GM19043 (cell line): ENCODE results near the gene MYO15B.

ENCODE experiments used
- ATAC-seq: cut with Tn5 transposase; IDR thresholded peaks from one replicate; pipeline ENCODE4 v1.9.1; 2021; ENCODE audit warnings: low read depth; ENCODE audit not compliant: unreplicated experiment

MYO15B gene

DNA sequence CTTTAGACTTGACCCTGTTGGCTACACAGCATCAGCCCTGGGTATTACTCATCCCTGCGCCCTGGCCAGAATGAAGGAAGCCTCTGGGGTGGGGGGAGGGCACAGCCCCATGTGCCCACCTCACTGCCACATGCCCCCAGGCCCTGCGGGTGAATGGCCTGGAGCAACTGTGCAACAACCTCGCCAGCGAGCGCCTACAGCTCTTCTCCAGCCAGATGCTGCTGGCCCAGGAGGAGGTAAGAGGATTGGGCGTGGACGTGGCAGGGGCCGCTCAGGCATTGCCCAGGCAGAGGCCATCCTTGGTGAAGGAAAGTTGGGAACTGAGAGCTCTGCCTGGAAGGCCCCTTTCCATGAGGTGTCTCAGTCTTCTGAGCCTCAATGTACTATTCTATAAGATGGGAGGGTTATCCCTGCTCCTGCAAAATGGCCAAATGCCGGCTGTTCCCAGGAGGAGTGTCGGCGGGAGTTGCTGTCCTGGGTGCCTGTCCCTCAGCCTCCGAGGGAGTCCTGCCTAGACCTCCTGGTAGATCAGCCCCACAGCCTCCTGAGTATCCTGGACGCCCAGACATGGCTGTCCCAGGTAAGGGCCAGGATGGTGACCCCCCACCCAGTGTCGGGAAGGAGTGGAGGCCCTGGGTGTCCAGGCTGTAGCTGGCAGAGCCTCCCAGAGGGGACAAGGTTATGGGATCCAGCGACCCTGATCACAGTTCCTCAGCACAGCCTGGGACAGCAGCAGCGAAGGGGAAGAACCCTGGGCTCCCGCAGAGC is 8.9 kb downstream of the MYO15B start:
- ATAC-seq = no peak

- no peak for ATAC-seq
These were observed 13.7 kb downstream of the MYO15B start for GRCh38 chr17:75601057-75601987.

DNA sequence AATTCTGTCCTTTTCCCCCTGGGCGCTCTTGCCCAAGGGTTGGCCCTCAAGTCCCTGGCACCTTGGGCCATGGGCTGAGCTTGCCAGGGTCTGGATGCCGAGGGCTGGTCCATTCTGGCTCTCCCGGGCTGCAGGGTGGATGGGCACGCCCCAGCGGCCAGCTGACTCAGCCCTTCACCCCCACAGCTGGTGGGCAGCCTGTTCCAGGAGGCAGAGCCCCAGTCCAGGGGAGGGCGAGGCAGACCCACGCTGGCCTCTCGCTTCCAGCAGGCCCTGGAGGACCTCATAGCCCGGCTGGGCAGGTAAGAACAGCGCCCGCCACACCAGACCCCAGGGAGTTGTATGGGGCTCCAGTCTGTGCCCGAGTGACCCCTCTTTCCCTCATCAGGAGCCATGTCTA is 15.0 kb downstream of the MYO15B start:
- no peak for ATAC-seq

GRCh38 chr17:75603123-75603522 is 15.5 kb downstream of the MYO15B start:
- no peak for ATAC-seq

DNA sequence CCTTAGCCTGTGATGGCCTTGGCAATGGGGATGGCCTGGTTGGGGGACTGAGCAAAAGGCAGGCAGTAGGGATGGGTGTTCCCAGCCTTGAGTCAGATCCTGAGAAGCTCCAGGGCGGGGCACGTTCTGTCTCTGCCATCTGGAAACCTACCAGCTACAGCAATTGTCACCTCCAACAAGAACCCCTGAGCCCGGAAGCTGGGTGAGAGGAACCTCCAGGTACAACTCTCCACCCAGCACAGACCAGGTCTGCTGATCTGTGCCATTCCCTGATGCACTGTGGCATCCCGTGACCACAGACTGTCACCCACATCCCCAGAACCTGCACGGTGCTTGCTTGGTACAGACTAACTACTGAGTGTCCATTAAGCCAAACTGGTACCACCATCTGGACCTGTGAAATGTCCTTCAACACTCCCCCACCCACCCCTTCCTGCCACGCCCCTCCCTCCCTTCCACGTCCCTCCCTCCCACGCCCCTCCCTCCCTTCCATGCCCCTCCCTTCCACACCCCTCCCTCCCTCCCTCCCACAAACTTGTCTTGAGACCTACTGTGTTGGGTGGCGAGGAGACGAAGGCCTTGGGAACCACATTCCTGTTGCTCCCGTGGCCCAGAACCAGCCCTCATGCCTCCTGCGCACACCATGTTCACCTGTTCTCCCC is 16.6 kb downstream of the MYO15B start:
- ATAC-seq = no peak

DNA sequence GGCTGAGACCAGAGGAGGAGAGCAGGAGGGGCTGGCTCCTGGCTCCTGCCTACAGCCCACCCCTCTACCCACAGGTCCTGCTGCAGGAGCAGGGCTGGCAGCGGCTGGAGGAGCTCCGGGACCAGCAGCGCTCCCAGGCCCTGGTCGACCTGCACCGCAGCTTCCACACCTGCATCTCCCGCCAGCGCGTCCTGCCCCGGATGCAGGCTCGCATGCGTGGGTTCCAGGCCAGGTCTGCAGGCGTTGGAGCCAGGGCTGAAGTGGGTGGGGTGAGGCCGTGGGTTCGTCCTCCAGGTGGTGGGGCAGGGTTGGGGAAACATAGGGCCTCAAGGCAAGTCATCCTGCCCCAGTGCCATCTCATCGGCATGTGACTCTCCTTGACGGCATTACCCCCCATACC is 18.2 kb downstream of the MYO15B start:
- no peak for ATAC-seq

GRCh38 chr17:75607086-75607485 is 19.5 kb downstream of the MYO15B start:
- ATAC-seq = no peak

DNA sequence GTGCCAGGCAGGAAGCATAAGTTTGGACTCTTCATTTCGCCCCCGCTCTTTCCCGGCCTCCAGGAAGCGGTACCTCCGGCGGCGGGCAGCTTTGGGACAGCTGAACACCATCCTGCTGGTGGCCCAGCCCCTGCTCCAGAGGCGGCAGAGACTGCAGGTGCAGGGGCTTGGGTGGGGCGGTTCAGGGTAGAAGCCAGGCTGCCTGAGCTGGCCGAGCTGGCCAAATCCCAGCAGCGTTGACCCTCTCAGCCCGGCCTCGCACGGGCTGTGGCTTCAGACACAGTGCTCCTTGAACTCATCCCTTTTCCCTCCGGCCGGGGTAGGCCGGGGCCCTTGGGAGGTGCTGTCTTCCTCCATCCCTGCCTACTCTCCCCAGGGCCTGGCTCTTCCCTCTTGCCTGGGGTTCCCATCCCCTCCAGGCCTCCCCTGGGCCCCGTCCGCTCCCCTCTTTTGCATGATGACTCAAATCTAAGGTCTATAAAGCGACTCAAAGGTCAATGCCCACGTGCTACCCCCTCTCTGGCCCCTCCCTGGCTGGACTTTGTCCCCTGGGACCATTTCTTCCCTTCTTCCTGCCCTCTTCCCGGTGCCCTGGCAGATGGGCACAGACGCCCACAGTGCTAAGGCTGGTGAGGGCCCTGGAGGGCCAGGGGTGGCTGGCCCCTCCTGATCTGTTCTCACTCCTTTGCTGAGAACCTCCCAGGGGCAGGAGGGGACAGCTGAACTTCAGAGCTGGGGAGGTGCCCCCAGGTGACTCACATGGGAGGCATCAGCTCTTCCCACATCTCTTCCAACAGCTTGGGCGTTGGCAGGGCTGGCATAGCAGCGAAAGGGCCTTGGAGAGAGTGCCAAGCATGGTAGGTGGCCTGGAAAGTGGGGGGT is 22.7 kb downstream of the MYO15B start:
- ATAC-seq = no peak

DNA sequence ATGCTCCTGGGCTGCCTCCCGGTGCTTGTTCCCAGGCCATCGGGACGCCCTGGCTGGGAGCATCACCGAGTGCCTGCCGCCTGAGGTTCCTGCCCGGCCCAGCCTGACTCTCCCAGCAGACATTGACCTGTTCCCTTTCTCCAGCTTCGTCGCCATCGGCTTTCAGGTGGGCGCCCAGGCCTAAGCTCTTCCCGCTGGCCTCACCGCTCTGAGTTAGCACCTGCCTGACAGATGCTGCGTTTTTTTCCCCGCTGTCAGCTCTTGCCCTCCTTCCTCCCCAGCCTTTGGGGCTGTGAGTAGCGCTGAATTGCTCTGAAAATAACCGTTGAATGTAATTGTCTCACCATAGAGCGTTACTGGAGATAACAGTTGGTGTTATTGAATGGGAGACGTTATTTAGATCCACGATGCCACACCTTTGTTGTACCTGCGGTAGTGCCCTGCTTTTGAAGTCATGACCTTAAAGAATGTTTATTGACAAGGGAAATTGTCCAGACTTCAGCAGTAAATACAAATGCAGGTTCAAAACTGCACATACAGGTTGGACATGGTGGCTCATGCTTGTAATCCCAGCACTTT is 24.3 kb downstream of the MYO15B start:
- no peak for ATAC-seq

DNA sequence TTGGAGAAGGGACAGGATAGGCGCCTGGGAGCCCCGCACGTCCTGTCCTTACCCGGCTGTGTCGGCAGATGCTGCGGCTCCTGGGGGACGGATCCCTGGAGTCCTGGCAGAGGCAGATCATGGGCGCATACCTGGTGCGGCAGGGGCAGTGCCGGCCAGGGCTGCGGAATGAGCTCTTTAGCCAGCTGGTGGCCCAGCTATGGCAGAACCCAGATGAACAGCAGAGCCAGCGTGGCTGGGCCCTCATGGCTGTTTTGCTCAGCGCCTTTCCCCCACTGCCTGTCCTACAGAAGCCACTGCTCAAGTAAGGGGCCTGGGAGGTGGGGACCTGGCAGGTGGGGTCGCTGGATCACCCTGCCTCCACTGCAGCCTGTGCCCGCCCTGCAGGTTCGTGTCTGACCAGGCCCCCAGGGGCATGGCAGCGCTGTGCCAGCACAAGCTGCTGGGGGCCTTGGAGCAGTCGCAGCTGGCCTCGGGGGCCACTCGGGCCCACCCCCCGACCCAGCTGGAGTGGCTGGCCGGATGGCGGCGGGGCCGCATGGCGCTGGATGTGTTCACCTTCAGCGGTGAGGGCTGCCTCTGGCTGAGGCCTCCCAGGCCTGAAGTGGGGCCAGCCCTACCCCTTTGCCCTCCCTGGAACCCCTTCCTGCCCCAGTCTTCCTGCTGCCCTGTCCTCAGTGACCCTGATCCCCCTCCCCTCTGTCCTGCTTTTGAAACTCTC is 25.5 kb downstream of the MYO15B start:
- ATAC-seq = no peak

DNA sequence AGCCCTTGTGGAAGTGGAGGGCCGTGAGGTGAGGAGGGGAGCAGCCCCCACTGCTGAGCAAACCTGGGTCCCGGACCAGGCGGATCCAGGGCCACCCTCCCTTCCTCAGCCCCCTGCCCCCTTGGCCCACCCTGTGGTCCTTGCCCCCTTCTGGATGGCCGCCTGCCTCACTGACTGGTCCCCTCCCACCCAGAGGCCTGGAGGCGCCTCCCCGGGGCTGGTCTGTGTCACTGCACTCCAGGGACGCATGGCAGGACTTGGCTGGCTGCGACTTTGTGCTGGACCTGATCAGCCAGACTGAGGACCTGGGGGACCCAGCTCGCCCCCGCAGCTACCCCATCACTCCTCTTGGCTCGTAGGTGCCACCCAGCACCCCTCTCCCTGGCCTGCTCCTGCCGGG is 26.4 kb downstream of the MYO15B start:
- no peak for ATAC-seq

- no peak for ATAC-seq
These were observed 27.1 kb downstream of the MYO15B start for GRCh38 chr17:75614556-75615270.

DNA sequence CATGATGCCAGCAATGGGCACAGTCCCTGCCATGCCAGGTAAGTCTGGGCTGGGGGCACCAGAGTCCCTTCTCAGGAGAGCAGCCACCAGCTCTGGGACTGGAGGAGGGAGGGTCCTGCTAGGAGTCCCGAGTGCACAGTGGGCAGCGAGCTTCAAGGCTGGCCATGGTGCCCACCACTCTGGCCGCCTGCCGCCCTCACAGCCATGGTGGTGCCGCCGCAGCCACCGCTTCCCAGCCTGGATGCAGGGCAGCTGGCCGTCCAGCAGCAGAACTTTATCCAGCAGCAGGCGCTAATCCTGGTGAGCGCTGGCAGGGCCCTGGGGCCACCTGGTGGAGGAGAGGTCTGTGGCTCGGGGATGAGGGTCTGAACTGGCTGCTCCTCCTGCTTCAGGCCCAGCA is 27.7 kb downstream of the MYO15B start:
- no peak for ATAC-seq

GRCh38 chr17:75616521-75617122 is 29.0 kb downstream of the MYO15B start:
- ATAC-seq = no peak

DNA sequence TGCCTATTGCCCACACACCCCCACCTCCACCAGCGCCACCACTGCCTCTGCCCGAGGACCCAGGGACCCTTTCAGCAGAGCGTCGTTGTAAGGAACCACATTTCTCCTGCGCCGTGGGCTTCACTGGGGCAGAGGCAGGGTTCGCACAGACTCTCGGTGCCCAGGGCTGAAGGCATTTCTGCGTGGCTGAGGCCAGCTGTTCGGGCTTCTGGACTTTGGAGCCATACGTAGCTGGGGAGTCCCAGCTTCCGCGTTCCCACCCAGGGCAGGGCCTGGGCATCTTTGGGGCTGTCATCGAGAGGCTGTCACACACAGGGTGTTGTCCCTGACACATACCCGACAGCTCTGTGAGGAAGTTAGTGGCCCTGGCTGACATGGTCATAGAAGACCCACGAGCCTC is 29.6 kb downstream of the MYO15B start:
- no peak for ATAC-seq

GRCh38 chr17:75617675-75618074 is 30.1 kb downstream of the MYO15B start:
- no peak for ATAC-seq

- no peak for ATAC-seq
These were observed 32.2 kb downstream of the MYO15B start for GRCh38 chr17:75619506-75620431.
